ENCODE data around the gene CYB5RL.
"Not testable (repeated sequence)": the region's sequence is repeated elsewhere in the genome, so short reads cannot be mapped to it uniquely, and the experiment has no call there.

CYB5RL gene

DNA sequence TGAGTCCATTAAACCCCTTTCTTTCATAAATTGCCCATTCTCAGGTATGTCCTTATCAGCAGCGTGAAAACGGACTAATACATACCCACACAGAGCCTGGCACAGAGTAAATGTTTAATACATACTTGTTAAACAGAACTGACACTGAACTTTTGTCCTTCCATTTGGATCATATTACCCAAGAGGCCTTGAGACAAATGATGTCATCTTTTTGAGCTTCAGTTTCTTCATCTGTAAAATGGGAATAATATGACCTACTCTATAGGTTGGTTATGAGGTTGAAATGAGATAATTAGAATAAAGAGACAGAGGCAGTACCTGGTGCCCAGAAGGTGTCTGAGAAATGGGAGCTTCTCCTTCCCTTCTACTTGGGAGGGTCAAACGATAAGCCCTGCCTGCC is 13.8 kb downstream of the CYB5RL start:
- no peak for DNase-seq (ENCODE audit: low spot score)

DNA sequence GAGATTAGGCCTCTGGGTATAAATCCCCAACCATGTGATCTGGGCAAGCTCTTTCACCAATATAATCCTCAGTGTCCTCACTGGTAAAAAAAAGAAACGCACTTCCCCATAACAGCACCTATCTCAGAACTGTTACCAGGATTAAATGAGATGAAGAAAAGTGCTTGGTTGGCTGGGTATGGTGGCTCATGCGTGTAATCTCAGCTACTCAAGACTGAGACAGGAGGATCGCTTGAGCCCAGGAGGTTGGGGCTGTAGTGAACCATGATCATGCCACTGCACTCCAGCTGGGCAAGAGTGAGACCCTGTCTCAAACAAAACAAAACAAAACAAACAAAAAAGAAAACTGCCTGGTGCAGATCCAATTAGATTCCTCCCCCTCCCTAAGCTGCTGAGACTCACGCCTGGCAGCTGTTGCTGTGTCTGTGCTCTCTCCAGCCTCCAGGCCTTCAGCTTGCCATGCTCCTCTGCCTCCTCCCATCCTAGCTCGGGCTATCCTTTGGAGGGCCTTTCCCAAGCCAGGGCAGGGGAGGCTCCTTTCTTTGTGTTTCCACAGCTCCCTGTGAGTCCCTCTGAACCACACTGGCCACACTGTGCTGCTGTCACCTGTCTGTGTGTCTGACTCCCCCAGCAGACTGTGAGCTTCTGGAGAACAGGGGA is 19.0 kb downstream of the CYB5RL start:
- no peak for DNase-seq (ENCODE audit: low spot score)

DNA sequence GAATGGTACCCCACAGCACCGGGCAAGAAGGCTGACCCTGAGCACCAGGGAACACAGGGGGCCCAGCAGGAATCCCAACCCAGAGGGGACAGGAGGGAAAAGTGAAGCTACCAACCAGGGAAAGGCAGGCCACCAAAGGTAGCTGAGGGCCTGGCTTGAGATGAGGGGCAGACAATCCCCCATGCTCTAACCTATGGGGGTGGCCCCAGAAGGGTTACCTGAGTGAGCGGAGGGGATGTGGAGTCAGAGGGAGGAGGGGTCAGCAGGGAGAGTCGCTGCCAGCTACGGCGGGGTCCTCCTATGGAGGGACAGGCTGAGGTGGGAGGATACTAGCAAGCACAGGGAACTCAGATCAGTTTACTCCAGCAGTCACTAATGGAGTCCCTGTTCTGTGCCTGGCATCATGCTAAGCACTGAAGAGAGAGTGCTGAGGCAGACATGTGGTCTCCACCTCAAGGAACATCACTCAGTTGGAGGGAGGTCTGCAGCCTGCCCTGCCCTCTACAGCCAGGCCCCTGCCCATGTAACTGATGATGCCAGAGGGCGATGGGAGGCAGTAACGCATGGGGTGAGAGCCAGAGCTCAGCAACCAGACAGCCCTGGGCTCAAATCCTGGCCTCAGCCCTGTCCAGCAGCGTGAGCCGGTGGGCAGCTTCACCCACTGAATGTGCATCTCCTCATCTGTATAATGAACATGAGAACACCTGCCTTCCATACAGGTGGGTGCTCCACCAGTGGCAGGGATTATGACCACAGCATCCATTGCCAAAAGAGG is 21.3 kb downstream of the CYB5RL start:
- no peak for DNase-seq (ENCODE audit: low spot score)

DNA sequence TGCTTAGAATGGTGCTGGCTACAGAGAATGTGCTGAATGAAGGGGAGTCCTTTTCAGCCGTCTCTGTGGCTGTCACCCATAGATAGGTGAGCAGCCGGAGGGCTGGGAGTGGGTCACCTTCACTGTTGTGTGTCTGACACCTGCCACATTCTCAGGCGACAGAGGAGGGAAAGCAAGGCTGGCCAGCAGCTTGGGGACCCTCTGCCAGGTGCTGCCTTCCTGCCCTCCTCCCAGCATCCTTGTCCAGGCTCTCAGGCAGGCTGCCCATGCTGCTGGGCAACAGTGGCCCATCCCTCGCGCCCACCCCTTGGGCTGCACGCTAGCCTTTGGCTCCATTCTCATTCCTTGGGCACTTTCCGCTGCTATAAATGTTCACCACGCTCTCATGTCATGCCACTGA is 22.1 kb downstream of the CYB5RL start:
- no peak for DNase-seq (ENCODE audit: low spot score)

DNA sequence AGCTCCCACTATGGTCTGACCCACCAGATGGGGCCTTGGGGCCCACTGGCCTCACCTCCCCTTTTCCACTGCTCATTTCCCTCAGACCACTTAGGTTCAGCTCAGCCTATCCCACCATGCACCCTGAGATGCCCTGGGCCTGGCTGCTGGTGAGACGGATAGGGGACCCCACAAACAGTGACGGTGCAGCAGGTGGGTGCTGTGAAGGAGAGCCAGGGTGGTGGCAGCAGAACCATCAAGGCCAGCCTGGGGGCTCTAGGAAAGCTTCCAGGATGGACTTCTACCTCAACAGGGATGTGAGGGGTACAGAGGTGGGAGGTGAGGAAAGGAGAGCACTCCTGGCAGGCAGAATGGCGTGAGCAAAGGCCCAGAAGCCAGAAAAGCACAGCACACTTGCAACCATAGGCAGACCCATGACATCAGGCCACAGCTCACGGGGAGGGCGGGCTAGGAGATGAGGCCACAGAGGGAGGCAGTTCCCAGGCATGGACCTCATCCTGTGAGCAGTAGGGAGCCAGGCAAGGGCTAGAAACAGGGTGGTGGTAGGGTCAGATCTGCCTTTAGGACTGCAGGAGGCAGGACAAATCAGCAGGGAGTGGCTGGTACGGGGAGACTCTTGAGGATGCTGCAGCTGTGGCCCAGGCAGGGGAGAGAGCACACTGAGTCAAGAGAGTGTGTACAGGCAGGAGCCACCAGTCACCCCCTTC is 23.1 kb downstream of the CYB5RL start:
- DNase-seq (ENCODE audit: low spot score), result no peak

DNA sequence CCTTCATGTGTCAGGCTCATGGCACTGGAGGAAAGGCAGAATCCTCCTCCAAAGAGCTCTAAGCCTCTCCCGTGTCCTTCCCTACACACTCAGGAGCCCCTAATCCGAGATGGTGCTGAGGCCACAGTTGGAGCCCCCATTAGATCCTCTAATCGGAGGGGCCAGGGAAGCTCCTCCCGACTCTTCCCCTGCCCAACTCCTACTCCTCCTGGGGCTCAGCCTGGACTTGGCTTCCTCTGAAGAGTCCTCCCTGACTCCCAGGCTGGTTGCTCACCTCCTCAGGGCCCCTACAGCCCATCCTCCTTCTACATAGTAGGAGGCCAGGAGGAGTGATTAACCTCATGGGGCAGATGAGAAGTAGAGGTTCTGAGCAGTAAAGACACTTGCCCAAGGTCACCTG is 25.7 kb downstream of the CYB5RL start:
- no peak for DNase-seq (ENCODE audit: low spot score)

DNA sequence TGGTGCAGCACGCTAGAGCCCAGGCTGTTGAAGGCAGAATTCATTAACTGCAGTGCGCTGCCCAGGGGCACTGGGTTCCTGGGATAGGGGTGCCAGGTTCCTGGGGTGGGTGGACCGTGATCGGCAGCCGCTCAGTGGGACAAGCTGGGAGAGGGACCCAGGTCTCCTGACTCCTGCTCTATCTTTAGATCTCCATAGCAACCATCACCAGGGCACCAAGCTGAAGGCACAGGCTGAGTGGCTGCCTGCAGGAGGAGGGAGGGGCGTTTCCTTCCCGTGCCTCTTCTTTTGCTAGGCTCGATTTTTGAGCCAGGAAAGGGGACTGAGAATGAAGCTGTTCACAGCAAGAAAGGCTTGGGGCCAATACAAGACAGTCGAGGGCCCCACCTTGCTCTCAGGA is 26.1 kb downstream of the CYB5RL start:
- no peak for DNase-seq (ENCODE audit: low spot score)

DNA sequence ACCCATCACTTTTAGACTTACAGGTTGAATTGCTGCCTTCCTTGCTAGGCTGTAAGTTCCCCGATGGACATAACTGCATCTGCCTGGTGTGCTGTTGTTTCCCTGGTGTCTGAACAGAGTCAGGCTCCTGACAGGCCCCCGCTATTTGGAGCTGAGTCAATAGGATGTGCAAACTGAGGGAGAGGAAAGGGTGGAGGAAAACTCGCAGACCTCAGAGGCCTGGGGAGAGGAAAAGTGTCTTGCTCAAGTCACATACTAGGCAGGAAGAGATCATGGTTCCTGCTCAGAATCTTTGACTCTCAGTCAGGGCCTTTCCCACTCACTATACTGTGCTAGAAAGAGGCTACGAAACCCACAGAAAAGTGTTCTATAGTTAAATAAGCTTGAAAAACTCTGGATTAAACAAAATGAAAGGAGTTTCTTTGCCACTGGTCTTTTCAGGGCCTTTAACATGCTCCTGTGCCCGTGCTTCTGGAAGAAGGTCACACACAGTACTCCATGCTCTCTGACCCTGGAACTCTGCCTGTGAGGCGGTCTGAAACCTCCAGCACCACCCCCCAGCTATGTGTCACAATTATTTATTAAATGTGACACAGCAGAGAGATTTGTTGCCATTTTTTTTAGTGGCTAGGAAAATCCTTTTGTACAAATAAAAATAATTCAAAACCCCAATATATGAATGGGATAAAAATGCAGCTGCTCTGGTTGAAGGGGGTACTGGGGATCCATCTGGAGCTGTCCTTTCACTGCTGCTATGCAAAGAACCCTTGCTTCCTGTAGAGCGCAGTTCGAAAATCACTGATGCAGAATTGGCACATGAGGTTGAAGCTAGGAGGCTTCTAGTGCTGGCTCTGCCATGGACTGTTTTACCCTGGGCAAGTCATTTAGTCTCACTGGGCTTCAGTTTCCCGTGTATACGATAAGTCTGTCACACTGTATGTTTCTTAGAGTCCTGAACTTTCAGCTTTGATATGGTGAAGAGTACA is 26.9 kb downstream of the CYB5RL start:
- DNase-seq (ENCODE audit: low spot score), result no peak

DNA sequence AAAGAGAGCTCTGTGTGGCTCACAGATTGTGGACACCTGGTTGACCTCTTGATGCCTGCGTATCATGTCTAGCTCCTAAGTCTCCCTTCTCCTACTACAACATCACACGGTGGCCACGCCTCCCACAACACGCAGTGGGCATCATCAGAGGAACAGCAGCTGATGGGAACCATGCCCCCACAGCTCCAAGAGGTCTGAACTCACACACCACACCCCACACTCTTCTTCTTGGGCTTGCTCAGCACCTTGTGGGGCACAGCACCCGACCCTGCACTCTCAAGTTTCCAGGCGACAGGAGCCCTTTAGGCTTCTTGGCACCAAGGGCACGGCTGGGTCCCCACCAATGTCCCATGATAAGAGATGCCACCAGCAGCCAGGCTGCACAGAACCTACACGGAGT is 28.2 kb downstream of the CYB5RL start:
- DNase-seq (ENCODE audit: low spot score), result no peak

DNA sequence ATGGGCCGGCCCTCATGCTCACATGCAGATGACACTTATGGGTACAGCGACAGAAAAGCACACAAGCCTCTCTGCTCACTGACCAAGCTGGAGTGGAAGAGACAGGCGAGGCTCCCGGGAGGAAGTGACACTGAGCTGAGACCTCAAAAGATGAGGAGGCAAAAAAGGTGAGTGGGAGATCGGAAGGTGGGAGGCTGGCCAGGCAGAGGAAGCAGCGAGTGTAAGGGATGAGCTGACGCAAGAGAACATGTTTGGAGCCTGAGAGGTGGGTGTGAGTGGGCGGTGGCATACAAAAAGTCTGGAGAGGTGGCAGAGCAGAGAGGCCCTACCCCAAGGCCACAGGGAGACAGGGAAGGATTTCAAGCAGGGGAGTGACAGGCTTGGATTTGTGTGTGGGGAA is 28.8 kb downstream of the CYB5RL start:
- DNase-seq (ENCODE audit: low spot score), result no peak

DNA sequence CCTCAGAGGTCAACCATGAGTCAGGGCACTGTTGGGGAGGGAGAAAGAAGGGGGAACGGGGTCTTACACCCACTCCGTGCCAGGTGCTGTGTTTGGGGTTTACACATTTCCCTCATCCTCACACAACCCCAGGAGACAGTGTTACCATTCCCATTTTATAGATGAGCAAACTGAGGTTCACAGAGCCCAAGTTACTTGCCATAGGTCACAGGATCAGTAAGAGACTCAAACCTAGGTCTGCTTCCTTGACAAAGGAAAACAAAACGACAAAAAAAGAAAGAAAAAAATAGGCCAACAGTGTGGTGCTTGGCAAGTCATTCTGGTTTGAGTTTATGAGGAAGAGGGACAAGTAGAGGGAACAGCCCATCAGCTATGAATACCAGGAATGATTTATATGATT is 30.8 kb downstream of the CYB5RL start:
- no peak for DNase-seq (ENCODE audit: low spot score)

DNA sequence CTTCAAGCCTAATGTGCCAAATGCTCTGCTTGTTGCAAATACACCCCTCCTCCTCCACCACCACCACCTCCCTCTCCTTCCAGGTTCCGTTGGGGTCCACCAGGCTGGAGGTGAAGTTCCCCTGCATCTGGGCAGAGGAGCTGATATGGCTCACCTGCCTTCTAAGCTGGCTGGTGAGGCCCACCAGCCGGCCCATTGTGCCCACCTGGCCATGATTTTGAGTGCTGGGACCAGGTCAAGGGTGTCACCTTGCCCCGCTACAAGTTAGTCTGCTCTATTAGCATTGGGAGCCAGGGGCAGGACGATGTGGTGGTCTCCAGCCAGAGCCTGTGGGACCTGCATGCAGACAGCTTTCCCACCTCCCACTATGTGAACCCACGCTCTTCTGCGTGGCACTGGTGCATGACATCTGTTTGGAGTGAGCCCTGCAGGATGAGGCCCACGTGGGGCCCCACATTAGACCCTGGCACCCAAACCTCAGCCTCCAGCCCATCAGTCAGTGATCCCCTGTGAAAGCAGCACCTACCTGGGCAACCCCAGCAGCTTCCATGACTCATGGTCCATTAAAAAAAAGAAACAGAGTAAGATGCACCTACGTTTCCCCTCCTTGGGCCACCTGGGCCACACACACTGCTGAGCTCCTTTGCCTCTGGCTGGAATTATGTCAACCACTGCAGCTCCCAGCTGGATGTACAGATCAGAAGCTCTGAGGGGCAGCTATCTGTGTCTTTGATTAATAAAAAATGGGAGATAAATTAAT is 31.4 kb downstream of the CYB5RL start:
- DNase-seq (ENCODE audit: low spot score), result no peak

DNA sequence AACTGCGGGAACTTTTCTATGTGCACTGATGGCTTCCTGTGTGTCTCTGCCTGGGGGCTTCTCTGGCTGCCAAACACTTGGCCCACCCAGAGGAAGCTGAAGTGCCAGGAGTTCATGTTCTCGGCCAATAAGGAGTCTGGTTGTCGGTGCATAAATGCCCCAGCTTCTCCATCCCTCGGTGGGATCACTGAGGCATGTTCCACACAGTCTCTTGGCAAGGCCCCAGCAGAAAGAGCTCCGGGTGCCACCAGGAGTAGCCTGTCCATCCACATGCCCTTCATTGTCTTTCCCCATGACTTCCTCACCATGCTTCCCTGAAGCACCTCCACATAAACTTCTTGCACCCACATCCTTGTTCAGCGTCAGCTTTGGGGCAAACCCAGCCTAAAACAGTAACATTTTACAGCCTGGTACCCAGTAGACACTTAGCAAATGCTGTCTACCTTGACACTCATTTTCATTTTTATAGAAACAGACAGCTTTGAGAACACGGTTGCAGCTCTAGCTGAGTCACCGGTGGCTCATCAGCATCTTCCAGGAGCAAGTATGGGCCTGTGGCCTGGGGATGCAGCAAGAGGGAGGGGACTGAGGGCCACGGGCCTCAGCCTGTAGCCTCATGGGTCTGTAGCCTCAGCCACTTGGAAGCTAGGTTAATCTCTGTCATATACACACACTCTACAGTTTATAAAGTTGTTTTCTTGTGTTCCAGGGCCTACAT is 32.2 kb downstream of the CYB5RL start:
- peak; percentile 48 for DNase-seq (ENCODE audit: low spot score)

DNA sequence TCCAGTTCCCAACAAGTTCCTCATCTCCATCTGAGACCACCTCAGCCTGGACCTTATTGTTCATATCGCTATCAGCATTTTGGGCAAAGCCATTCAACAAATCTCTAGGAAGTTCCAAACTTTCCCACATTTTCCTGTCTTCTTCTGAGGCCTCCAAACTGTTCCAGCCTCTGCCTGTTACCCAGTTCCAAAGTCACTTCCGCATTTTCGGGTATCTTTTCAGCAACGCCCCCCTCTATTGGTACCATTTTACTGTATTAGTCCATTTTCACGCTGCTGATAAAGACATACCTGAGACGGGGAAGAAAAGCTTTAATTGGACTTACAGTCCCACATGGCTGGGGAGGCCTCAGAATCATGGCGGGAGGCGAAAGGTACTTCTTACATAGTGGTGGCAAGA is 33.5 kb downstream of the CYB5RL start:
- DNase-seq (ENCODE audit: low spot score), result not testable (repeated sequence)

DNA sequence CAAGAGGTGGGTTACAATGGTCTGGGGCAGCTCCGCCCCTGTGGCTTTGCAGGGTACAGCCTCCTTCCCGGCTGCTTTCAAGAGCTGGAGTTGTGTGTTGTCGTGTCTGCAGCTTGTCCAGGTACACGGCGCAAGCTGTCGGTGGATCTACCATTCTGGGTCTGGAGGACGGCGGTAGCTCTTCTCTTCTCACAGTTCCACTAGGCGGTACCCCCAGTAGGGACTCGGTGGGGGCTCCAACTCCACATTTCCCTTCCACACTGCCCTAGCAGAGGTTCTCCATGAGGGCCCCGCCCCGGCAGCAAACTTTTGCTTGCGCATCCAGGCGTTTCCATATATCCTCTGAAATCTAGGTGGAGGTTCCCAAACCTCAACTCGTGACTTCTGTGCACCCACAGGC is 34.7 kb downstream of the CYB5RL start:
- DNase-seq (ENCODE audit: low spot score), result no peak

DNA sequence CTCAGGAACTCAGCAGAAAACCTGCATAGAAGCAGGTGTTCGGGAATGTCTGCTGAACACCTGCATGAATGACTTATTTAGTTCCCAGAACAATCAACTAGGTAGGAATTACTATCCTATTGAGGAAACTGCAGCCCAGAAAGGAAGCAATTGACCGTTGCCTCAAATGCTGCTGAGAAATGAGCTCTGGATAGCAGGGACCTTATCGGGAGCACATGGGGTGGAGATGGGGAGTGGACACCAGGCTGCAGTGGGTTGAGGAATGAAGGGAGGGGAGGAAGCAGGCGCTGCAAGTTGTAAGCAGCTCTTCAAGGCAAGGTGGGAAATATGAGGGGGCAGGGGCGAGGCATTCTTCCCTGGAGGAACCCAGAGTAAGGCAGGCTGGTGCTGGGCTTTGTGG is 36.3 kb downstream of the CYB5RL start:
- no peak for DNase-seq (ENCODE audit: low spot score)

DNA sequence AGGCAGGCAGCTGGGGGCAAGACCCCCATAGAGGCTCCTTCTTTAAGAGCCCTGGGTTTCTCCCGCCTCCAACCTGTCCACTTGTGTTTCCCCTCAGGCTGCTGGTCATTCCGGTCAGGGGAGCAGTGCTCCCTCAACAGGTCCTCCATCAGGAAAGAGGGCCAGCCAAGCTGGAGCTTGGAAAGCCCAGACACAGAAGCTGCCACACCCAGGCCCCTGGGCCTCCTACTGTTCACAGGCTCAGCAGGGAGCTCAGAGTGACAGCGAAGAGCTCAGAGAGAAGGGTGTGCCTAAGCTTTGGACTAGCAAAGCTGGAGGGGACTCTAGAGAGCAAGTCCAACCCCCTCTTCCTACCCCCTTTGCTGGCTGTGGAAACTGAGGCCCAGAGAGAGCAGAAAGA is 36.8 kb downstream of the CYB5RL start:
- DNase-seq (ENCODE audit: low spot score), result no peak

DNA sequence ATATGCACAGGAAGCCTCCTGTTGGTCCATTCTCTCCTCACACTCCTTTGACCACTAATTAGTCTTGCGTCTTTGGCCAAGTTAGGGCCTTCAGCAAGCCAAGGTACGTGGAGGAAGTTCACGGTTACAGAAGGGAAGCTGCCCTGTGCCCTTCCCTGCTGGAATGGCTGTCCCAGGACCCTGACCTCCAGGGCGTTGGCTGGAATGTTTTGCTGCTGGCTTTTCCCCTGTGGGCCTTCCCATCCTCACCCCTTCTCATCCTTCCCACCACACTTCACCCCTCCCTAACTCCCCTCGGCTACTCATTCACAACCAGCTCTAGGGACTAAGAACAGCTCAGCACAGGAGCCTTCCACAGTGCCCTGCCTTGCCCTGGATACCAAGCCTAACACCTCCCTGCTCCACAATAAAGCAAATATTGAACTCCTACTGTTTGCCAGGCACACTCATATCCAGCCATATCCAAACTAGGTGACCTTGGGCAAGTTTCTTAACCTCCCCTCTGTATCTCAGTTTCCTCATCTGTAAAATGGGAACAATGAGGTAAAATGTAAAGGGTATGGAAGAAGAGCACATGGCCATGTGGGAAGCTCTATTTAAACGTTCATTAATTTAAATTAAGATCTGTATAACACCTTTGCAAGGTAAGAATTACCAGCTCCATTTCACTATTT is 38.2 kb downstream of the CYB5RL start:
- DNase-seq (ENCODE audit: low spot score), result no peak

DNA sequence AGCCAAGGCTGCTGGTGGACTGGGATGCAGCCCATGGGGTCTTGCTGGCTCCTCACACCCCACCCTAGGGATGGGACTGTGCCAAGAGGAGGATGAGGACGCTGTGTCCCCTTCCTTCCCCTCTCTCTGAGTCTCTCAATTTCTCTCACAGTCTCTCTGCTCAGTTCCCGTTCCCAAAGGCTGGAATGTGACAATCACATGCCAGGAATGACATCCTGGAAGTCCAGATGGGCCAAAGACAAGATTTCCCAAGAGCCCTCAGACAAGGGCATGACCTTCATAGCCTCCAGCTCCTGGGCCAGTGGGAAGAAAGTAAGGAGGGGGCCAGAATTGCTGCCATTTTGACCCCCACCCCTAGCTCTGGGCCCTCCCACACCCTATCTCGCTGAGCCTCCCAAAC is 39.5 kb downstream of the CYB5RL start:
- DNase-seq (ENCODE audit: low spot score), result no peak

DNA sequence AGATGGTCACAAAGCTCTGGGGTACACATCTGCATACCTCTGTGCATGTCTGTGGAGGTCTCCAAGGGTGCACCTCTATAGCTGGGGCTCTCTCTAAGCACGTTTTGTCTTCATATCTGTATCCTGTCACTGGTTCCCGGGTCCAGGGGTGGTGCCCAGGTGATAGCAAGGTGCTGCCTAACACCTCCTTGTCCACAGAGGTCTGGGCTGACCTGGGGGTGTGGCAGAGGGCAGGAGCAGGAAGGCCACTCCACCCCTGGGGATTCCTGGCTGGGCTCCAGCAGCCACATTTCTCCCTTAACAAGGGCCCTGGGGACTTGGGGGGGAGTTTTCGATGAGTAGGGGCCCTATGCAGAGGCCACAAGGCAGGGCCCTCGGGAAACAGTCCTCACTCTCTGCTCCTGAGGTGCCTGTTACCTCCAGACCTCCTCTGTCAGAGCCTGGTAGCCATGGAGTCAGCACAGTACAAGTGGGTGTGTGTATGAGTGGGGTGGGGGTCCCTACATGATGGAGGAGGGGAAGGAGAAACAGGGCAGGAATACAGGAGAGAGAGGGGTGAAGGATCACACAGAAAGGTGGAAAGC is 40.0 kb downstream of the CYB5RL start:
- no peak for DNase-seq (ENCODE audit: low spot score)
